Nucleus accumbens (tissue), 56 donors: ENCODE data around the gene SPSB3.

Experiments used
- DNase-seq, 56 donors: peaks; one replicate each; lab custom pipeline; 2025; lab: John Stamatoyannopoulos, UW

SPSB3 gene

GRCh38 chr16:1776991-1777374 lies 5.4 kb downstream of the SPSB3 start:
- no peak for DNase-seq

- DNase-seq = no peak
Measured at GRCh38 chr16:1776672-1776955, 5.8 kb downstream of the SPSB3 start.

- no peak for DNase-seq
Measured at GRCh38 chr16:1775846-1776671, 6.3 kb downstream of the SPSB3 start.

GRCh38 chr16:1775006-1775845 lies 7.1 kb downstream of the SPSB3 start:
- no peak for DNase-seq

- no peak for DNase-seq
Measured at GRCh38 chr16:1774448-1774780, 8.0 kb downstream of the SPSB3 start.

GRCh38 chr16:1773703-1774447 lies 8.5 kb downstream of the SPSB3 start:
- DNase-seq = peak in 6 of 56 donors; percentile 10 to 52 (median 28)

GRCh38 chr16:1772908-1773702 lies 9.3 kb downstream of the SPSB3 start, which contains the start of gene MRPS34:
Gene MRPS34 (minus strand): TSS chr16:1773134. CDS start chr16:1773119, 15 bp downstream.
- DNase-seq = peak in 53 of 56 donors; percentile 26 to 87 (median 66)

- DNase-seq = peak in 15 of 56 donors; percentile 13 to 57 (median 39)
Measured at GRCh38 chr16:1772362-1772907, 9.9 kb downstream of the SPSB3 start, which contains the start of gene EME2. Gene EME2 (plus strand): TSS chr16:1772810. CDS start chr16:1773228, 418 bp downstream.

- DNase-seq = peak in 1 of 56 donors; percentile 54
Measured at GRCh38 chr16:1771864-1772361, 10.5 kb downstream of the SPSB3 start.

- peak in 53 of 56 donors; percentile 7 to 82 (median 56) for DNase-seq
Measured at GRCh38 chr16:1771188-1771863, 11.0 kb downstream of the SPSB3 start, which contains the start of gene NME3. Gene NME3 (minus strand): TSS chr16:1771543. CDS start chr16:1771534, 9 bp downstream.

- peak in 45 of 56 donors; percentile 3 to 72 (median 48) for DNase-seq
Measured at GRCh38 chr16:1770328-1771187, 11.8 kb downstream of the SPSB3 start.

- peak in 12 of 56 donors; percentile 5 to 72 (median 53) for DNase-seq
Measured at GRCh38 chr16:1769402-1770300, 12.7 kb downstream of the SPSB3 start.

- DNase-seq = no peak
Measured at GRCh38 chr16:1768767-1769401, 13.5 kb downstream of the SPSB3 start.

GRCh38 chr16:1768061-1768766 lies 14.2 kb downstream of the SPSB3 start:
- DNase-seq = no peak
